Stimulated activated naive CD4-positive, alpha-beta T cell treated with Interleukin-2 at 50 U/mL for 16 hours (primary cell): ENCODE results near the gene SLC7A7.
"Not testable (repeated sequence)": the region's sequence is repeated elsewhere in the genome, so short reads cannot be mapped to it uniquely, and the experiment has no call there.

Experiments used
- DNase-seq: peaks from one replicate; lab custom pipeline; 2025; lab: John Stamatoyannopoulos, UW

The SLC7A7 gene

GRCh38 chr14:22820731-22821130 lies 5.5 kb upstream of the SLC7A7 start:
- no peak for DNase-seq

GRCh38 chr14:22819151-22819988 lies 4.1 kb upstream of the SLC7A7 start:
- no peak for DNase-seq

GRCh38 chr14:22814373-22814772 lies 862 bp downstream of the SLC7A7 start:
- no peak for DNase-seq

GRCh38 chr14:22813145-22813544 lies 2.1 kb downstream of the SLC7A7 start:
- DNase-seq = no peak

GRCh38 chr14:22812744-22813143 lies 2.5 kb downstream of the SLC7A7 start:
- DNase-seq = no peak

GRCh38 chr14:22811722-22812121 lies 3.5 kb downstream of the SLC7A7 start:
- DNase-seq = no peak

- DNase-seq = no peak
Measured at GRCh38 chr14:22808388-22809209, 6.6 kb downstream of the SLC7A7 start.

GRCh38 chr14:22807432-22808087 lies 7.7 kb downstream of the SLC7A7 start:
- DNase-seq = no peak

- DNase-seq = not testable (repeated sequence)
Measured at GRCh38 chr14:22805235-22805634, 10.0 kb downstream of the SLC7A7 start.

- DNase-seq = no peak
Measured at GRCh38 chr14:22803687-22803974, 11.6 kb downstream of the SLC7A7 start.

- DNase-seq = no peak
Measured at GRCh38 chr14:22802860-22803686, 12.2 kb downstream of the SLC7A7 start.

- DNase-seq = no peak
Measured at GRCh38 chr14:22801716-22802115, 13.5 kb downstream of the SLC7A7 start.

- DNase-seq = no peak
Measured at GRCh38 chr14:22800346-22800745, 14.9 kb downstream of the SLC7A7 start.

GRCh38 chr14:22798528-22798927 lies 16.7 kb downstream of the SLC7A7 start:
- DNase-seq = no peak

GRCh38 chr14:22797017-22797917 lies 18.0 kb downstream of the SLC7A7 start:
- no peak for DNase-seq

GRCh38 chr14:22796087-22796707 lies 19.0 kb downstream of the SLC7A7 start:
- DNase-seq = no peak

- DNase-seq = no peak
Measured at GRCh38 chr14:22794551-22794951, 20.7 kb downstream of the SLC7A7 start.

GRCh38 chr14:22793976-22794375 lies 21.3 kb downstream of the SLC7A7 start:
- DNase-seq = no peak

GRCh38 chr14:22793550-22793949 lies 21.7 kb downstream of the SLC7A7 start:
- not testable (repeated sequence) for DNase-seq

GRCh38 chr14:22792158-22792557 lies 23.1 kb downstream of the SLC7A7 start:
- DNase-seq = no peak
